GM12875 (cell line): ENCODE measurements around the gene PLPPR2.

ENCODE experiments used
- H3K4me3 ChIP-seq: one replicate; pipeline ENCODE4 v1.5.1; 2011; ENCODE audit warnings: low read depth, low read length, control low read depth
- TF ChIP-seq, protein P1 (sequence below): IDR thresholded peaks from 2 replicates; pipeline ENCODE4 v1.5.1; 2011; ENCODE audit warnings: low read depth, mild to moderate bottlenecking, control low read depth, inconsistent platforms, low read length, moderate library complexity, borderline replicate concordance; ENCODE audit not compliant: insufficient read depth

PLPPR2 gene

DNA sequence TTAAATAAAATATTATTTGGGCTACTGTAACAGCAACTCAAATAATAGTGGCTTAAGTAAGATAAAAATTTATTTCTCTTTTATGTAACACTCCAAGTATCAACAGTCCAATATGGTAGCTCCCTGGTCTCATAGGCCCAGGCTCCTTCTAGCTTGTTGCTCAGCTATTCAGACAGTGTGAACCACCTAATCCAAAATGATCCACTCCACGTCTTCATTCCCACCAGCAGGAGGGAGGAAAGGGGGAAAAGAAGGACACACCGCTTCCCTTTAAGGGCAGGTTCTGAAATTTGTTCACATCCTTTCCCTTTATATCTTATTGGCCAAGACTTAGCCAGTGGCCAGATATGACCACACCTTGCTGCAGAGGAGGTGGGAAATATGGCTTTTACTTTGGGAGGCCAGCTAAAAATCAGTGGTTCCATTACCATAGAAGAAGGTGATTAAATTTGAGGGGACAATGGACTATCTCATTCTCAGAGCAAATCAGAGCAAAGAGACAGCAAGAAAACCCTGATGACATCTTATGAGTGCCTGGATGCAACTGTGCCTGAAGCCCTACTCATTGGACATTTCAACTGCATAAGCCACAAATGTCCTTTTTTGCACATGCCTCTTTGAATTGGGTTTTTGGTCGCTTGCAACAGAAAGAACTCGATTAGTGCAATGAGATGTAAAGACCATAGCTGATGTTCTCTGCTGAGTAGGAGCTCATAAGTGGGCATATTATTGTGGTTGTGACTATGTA lies 35.9 kb downstream of the PLPPR2 start:
- TF ChIP-seq, protein P1, sequence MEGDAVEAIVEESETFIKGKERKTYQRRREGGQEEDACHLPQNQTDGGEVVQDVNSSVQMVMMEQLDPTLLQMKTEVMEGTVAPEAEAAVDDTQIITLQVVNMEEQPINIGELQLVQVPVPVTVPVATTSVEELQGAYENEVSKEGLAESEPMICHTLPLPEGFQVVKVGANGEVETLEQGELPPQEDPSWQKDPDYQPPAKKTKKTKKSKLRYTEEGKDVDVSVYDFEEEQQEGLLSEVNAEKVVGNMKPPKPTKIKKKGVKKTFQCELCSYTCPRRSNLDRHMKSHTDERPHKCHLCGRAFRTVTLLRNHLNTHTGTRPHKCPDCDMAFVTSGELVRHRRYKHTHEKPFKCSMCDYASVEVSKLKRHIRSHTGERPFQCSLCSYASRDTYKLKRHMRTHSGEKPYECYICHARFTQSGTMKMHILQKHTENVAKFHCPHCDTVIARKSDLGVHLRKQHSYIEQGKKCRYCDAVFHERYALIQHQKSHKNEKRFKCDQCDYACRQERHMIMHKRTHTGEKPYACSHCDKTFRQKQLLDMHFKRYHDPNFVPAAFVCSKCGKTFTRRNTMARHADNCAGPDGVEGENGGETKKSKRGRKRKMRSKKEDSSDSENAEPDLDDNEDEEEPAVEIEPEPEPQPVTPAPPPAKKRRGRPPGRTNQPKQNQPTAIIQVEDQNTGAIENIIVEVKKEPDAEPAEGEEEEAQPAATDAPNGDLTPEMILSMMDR = no peak
- no peak overlapping the region for H3K4me3 ChIP-seq

DNA sequence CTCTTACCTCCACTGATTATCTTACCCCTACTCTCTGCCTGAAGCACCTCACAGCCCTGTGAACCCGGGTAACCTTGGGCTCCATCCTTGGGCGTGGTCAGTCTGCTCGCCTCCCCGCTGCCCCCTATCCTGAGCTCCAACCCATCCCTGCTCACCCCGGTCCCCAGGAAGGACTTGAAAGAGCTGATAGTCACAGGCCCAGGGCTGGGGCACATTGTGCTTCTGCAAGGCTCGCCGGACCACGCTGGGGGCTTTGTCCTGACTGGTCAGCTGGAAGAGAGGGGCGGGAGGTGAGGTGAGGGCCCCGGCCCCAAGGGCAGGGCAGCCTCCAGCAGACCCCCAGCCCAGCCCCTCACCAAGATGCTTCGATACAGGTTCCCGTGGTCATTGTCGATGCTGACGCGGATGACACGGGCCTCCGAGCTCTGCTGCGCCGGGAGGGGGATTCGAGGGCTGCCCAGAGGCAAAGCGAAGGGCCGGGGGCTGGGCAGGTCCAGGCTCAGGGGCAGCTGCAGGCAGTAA lies 41.9 kb downstream of the PLPPR2 start:
- no peak overlapping the region for H3K4me3 ChIP-seq
- TF ChIP-seq, protein P1 = no peak

DNA sequence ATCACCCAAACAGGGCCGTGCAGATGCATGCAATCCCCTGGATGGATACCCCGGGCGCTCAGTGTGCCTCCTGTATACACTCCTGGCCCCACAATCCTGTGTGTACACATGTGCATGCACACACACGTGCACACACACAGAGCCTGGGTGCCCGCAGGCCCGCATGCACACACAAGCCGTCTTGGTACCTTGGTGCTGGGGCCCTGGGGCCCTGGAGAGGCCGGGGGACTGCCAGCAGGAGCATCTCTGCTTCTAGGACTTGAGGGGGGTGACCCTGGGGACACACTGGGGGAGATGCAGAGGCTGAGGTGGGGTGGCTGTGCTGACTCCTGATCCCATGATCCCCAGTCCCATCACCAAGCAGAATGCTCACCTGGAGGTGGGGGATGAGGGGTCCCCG lies 44.4 kb downstream of the PLPPR2 start:
- TF ChIP-seq, protein P1 = no peak
- no peak overlapping the region for H3K4me3 ChIP-seq

DNA sequence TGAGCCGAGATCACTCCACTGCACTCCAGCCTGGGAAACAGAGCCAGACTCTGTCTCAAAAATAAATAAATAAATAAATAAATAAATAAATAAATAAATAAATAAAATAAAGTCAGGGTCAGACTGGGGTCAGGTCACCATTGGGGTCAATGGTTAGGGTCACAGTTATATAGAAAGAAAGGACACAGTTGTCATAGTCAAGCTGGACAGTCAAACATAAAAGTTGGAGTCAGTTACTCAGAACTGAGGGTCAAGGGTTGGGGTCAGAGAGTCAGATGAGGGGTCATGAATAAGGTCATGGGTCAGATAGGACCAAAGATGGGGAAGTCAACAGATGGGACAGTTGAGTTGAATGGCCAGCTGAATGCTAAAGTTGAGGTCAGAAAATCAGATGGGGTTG lies 45.6 kb downstream of the PLPPR2 start:
- H3K4me3 ChIP-seq = no peak overlapping the region
- TF ChIP-seq, protein P1 = no peak

DNA sequence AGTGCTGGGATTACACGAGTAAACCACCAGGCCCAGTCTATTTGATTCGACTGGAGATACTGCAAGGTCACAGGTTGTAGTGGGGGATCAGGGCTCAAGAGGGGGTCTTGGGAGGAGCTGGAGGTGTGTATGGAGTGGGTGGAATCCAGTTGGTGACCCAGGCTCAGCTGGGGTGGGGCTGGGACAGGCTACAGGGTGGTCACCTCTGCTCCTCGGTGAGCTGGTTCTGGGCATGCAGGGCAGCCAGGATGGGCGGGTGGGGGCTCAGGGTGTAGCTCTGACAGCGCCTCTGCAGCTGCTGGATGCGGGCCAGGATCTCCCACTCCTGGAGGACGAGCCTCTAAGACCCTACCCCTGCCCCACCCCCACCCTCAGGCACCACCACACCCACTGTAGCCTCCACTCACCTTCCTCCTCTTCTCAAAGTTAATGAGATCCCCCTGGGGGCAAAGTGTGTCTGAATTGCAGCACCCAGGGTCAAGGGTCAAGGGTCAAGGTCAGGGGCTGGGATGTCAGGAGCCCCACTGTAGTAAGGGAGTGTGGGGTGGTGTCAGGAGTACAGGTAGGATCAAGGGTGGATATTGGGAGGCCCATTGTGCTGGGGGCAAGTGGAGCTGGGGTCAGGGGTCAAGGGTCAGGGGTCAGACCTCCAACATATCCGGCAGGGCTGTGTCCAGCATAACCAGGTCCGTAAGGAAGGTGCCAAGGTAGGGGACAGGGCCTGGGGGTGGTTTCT lies 46.7 kb downstream of the PLPPR2 start:
- TF ChIP-seq, protein P1 = no peak
- H3K4me3 ChIP-seq = no peak overlapping the region

DNA sequence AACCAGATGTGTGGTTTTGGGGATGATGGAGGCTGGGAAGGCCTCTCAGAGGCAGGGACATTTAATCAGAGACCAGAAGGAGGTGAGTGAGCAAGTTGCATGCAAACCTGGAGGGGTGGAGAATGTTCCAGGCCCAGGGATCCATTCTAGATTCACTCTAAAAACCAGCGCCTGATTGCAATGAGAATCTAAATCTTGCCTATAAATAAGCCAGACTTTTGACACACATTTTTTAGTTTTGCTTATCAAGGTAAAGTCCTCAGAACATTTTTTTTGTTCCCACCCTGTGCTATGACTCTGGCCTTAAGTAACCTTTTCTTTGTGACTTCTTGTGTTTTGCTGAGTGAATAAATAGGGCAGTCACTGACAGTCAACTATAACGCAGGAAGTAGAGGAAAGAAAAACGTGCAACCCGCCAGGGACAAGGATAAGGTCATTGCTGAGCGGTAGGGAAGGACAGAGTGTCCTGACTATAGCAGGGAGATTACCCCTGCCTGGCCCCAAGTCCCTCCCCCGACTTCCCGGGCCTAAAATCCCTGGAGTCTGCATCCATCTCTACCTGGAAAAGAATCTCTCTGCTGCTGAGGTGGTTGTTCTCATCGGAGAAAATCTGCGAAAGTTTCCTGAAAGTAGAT lies 49.5 kb downstream of the PLPPR2 start:
- TF ChIP-seq, protein P1 = no peak
- H3K4me3 ChIP-seq = no peak overlapping the region
